Frontal cortex (tissue), 4 donors: ENCODE data around the gene FBXO36. TPM values are rescaled to one million over a fixed set of nuclear protein-coding genes. Genes with fewer than 3 reads are reported as not detected.
A peak's percentile ranks its signal among the peaks of the same experiment; 100 is the strongest.
"Not testable (repeated sequence)": the region's sequence is repeated elsewhere in the genome, so short reads cannot be mapped to it uniquely, and the experiment has no call there.

Experiments used
- DNase-seq, 2 donors: peaks; one replicate each; pipeline ENCODE4 v3.0.0; 2012; ENCODE audit warnings: low spot score in 2 of 2
- FAIRE-seq: peaks from 2 replicates; lab custom pipeline; 2012; peaks lifted over from hg19 to GRCh38; lab: Jason Lieb, UNC
- total RNA-seq: library from RNA; depleted of rRNA; stranded (reverse); fragments of >200 nt; gene quantifications from one replicate; pipeline ENCODE4 v1.2.3, GENCODE V29; 2014
- donor health status: control.
- donor health status: control.
- donor health status: control.

The FBXO36 gene
- total RNA-seq, 1 donor from 2014 or later = 7.3 TPM

DNA sequence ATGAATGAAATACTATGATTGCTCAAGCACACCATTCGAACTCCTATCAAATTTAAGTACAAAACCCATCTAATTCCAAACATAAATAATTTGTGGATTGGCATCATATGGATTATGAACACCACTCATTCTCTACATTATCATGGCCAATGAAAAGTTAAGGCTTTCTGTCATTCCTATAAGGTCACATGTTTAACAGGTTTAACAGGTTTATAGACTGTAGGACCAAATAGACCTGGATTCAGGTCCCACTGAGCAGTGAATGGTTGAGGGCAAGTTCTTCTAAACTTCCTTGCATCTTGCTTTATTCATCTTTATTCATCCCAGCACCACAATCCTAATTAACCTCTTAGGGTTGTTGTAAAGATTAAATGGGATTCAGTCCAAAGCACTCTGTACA lies 33.4 kb downstream of the FBXO36 start:
- no peak for FAIRE-seq
- no peak for DNase-seq

DNA sequence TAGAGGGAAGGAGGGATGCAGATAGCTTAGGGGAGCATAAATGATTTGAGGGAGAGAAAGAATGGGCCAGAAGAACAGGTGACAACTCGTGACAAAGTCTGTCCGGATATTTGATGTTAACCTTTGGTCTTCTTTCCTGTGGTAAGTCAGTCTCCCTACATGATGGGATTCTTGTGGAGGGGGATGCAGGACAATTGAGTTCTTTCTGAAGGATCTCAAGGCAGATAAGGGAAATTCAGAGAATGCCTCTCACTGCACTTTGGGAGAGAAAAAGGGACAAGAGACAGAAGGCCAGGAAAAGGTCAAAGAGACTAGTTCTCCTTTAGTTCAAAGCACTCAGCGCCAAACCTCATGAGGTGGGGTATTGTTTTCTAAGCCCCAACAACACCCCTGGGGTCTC lies 34.2 kb downstream of the FBXO36 start:
- DNase-seq (no peak), FAIRE-seq (no peak)

DNA sequence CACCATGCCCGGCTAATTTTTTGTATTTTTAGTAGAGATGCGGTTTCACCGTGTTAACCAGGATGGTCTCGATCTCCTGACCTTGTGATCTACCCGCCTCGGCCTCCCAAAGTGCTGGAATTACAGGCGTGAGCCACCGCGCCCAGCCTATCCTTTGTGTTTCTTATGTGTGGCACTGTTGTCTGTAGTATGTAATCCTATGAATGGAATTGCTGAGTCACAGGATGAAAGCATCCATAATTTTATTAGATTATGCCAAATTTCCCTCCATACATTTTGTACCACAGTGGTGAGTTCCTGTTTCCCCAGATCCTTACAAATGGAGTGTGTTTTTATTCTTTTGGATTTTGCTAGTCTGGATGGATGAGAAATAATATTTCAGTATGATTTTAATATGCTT lies 41.3 kb downstream of the FBXO36 start:
- FAIRE-seq, DNase-seq: not testable (repeated sequence)

DNA sequence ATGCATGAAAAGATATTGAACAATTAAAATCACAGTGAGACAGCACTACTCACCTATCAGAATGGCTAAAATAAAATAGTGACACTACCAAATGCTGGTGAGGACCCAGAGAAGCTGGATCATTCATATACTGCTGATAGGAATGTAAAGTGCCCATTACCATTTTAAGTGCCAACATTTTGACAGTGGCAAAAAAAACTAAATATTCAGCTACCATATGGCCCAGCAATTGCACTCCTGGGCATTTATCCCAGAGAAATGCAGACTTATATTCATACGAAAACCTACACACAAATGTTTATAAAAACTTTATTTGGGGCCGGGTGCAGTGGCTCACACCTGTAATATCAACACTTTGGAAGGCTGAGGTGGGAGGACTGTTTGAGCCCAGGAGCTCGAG lies 47.6 kb downstream of the FBXO36 start:
- FAIRE-seq (no peak), DNase-seq (no peak)

DNA sequence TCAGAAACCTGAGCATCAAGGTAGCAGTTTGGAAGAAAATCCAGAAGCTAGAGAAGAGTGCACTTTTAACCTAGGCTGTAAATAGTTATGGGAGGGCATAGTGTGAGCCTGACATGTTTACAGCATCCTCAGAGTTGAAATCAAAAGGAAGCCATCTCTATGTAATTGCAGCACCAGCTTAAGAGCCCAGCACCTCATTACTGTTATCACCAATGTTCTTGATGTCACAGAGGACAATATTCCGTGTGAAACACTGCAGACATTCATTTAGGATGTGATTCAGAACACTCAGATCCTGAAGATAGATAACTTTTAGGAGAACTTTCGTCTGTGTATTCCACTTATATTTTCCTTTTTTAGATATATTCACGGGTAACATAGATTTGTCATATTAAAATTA lies 48.1 kb downstream of the FBXO36 start:
- FAIRE-seq (no peak), DNase-seq (no peak)

DNA sequence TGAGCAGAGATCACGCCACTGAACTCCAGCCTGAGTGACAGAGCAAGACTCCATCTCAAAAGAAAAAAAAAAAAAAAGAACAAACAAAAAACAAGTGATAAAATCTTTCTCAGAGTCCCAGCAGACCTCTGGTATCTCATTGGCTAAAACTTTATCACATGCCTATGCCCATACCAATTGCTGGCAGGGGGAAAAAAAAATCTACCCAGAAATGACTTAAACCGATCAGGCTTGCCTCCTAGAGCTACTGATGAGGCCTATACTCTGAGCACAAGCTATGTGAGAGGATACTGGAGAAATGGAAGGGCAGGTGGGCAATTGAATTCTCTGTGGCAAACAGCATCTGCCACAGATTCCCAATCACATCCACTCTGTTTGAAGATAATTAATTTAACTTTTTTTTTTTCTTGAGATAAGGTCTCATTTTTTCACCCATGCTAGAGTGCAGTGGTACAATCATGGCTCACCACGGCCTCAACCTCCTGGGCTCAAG lies 49.0 kb downstream of the FBXO36 start:
- DNase-seq (no peak), FAIRE-seq (no peak)

DNA sequence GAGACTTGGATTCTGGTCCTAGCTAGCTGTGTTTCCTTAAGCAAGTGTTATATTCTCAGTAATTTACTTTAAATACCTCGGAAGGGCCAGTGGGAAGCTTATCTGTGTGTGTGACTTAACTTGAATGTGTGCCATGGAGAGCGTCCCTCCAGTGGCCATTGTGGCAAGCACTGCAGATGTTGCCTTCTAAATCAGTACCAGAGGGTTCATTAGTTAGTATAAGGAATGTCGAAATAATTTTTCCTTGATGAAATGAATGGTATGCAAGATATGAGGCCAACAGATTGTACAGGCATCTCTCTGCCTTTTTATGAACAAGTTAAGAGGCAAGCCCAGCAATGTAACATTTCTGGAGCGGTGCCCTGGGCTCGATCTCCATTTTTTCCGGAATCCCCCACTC lies 52.0 kb downstream of the FBXO36 start:
- FAIRE-seq = no peak
- DNase-seq = no peak

DNA sequence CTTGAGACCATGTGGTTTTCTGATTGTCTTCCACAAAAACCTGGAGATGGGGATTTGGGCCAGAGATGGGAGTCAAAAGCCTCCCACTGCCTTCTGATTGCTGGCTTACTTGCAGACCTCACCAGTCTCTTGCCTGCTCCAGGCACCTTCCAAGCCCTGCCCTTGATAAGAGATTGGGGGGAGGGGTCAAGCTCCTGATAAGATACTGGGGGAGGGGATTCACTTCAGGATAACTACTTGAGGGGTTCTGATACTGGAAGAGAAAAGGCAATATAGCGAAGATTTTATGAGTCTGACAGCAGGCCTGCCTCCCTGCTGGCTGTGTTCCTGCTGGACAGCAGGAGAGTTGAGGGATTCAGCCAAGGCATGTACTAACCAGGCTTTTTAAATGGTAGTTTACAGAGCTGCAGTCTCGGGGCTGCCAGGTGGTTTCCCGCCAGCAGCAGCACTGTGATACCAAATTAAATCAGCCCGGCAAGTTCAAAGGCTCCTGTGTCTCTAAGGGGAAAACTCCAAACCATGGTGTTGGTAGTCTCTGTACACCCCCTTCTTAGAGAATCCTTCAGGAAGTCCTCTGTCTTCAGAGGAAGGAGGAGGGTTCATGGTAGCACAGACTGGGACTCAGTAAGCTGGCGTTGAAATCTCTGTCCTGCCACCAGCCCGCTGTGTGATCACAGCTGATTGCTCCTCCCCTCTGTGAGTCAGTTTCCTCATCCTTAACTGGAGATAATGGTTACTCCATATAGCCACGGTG lies 58.3 kb downstream of the FBXO36 start:
- FAIRE-seq = no peak
- DNase-seq = peak; percentile 12 to 33

DNA sequence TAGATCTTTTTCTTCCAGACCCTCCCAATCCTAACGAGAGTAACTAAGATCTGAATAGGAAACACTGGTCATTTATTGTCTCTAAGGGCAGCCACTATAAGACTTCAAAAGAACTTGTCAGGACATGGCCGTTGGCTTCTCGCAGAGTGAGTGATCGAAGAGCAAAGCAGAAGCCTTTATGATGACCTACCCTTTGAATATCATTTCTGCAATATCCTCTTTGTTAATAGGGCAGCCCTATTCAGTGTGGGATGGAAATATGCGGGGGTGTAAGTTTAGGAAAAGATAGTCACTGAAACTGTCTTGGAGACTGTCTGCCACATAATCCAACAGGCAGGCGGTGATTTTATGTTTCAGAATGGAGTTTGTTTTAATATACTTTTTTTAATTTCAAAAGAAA lies 70.9 kb downstream of the FBXO36 start:
- DNase-seq = no peak
- FAIRE-seq = no peak

DNA sequence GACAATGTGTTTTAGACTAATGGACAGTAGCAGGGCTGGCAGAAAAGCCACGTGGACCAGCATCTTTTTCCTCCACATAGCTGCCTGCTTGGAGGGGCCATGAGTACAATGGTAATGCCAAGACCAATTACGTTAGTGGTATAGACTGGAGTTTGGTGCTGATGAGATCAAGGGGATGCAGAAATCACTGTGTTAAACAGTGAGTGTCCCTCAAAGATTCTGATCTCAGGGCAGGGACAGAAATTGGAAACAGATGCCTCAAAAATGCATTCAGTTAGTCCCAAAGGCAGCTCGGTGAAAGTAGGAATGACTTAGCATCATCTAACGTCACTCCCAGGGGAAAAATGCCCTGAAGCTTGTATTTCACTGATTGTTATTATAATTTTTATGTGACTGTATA lies 74.0 kb downstream of the FBXO36 start:
- FAIRE-seq (no peak), DNase-seq (no peak)

DNA sequence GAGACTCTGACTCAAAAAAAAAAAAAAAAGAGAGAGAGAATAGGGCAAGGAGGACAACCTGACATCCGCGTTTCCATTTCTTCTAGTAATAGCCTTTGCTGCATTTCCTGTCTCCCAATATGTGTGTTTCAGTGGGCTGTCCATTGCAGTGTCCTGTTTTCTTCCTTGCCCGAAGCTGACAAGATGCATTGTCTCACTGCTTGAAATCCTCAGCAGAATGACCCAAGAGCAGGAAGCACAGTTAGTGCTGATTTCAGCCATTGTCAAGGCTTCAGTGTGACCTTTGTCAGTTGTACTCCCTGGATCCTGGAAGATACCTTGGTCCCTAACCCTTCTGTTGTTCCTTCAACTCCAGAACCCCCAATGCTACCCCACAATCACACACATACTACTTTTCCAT lies 75.3 kb downstream of the FBXO36 start:
- no peak for DNase-seq
- no peak for FAIRE-seq

DNA sequence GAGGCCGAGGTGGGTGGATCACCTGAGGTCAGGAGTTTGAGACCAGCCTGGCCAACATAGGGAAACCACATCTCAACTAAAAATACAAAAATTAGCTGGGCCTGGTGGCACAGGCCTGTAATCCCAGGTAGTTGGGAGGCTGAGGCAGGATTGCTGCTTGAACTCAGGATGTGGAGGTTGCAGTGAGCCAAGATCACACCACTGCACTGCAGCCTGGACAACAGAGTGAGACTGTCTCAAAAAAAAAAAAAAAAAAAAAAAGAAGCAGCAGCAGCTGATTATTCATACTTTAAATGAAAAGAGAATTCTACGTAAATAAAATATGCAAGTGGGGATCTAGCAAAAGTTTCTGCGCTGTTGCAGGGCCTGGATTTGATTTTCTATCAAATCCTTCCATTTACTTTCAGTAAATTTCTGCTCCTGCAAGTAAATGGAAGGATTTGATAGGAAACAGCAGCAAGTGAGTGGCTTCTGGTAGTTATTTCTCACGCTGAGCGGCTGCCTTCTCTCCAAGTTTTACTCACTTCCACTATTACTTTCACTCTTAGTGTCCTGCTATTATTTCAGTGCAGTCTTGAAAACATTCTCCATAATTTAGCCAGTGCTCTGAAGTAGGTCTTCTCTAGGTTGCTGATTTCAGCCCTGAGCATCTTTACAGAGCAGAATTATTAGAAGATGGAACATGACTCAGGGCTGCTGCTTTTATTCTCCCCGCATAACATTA lies 78.0 kb downstream of the FBXO36 start:
- no peak for FAIRE-seq
- DNase-seq = no peak

DNA sequence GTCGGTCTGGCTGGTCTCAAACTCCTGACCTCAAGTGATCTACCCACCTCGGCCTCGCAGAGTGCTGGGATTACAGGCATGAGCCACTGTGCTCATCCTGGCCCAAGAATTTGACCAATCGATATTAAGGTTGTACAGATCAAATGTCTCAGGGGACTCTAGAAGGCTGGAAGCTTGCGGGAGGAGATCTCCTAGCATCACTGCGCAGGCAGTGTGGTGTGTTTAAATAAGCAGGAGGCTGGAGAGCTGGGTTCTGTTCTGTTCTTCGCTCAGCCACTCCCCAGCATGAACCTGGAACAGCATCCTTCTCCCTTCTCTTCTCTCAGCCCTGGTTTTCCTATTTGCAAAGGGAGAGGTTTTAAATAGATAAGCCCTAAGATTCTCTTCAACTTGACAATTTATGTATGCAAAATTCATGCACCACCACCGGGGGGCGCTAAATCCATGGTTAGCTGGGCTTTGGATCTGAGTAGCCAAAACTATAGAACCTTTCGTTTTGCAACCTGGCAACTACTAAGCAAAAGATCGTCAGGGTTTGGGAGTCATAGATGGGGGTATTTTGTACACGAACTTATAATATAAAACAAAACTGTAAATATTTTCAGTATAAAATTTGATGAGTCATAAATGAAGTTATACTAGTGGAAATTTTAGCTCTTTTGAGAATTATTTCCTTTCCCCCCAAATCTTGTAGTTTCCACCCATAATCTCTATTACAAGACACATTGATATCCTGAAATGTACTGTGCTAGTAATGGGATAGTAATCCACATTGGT lies 85.8 kb downstream of the FBXO36 start:
- FAIRE-seq (no peak), DNase-seq (peak; percentile 6 to 43)

DNA sequence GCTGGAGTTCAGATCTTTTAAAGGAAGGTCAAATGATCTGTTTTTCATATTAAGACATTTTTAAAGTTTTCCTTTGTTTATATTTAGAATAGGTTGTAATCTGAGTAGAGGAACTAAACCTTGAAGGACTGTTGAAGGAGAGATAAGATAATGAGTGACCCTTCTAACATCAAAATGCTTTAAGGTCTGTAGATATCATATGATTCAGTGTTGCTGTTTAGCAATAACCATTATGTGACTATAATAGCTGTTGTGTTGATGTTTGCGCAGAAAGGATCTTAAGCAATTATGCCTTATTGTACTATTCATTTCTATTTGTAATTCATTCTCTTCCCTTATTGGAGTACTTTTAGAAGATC lies 86.4 kb downstream of the FBXO36 start:
- DNase-seq = no peak
- FAIRE-seq = no peak

DNA sequence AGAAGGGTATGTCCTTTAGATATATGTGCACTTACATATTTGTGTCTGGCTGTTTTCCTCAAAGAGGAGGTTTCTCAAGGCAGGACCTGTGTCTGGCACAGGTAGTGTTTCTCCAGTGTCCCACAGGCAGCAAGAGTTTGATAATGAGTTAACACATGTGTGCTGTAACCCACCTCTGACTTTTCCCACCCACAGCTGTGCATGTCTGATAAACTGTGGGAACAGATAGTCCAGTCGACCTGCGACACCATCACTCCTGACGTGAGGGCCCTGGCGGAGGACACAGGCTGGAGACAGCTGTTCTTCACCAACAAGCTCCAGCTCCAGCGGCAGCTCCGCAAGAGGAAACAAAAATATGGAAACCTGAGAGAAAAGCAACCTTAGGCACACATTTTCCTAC lies 88.2 kb downstream of the FBXO36 start:
- FAIRE-seq (no peak), DNase-seq (no peak)

DNA sequence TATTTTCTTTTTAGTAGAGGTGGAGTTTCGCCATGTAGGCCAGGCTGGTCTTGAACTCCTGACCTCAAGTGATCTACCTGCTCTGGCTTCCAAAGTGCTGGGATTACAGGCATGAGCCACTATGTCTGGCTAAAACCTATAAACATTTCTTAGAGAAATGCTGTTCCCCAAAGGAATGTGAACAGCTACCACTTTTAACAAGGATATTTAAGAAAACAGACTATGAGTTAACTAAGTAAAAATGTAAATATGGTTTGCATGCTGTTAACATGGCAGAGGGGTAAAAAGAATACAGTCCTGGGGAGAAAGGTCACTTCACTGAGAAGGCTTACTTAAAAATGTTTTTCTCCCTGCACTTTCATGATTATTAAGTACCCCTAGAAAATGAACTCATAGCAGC lies 89.3 kb downstream of the FBXO36 start:
- DNase-seq (no peak), FAIRE-seq (no peak)

DNA sequence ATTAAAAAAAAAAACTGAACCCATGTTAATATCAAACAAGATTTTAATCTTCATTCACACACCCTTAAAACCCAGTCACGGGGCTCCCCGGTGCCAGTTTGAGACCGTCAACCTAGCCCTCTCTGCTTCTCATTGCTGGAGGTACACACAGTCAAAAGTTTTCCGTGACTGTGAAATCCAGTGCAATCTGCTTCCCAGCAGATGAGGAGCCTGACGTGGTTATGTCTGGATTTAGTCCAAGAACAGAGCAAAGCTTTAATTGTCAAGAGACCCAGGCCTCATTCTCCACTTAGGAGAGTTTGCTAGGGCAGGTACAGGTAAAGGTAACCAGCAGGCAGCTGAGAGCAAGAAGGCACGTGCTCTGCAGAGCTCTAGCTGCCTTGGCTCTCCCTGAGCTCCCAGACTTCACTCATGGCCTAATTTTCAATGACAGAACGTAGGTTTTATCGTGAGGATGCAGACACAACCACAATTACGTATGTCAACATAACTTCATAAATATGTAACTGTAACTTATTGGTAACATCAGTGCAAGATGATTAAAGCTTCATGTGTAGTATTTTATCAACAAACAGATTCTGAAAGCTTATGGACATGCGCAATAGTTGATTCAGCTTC lies 90.1 kb downstream of the FBXO36 start:
- no peak for DNase-seq
- FAIRE-seq = no peak

DNA sequence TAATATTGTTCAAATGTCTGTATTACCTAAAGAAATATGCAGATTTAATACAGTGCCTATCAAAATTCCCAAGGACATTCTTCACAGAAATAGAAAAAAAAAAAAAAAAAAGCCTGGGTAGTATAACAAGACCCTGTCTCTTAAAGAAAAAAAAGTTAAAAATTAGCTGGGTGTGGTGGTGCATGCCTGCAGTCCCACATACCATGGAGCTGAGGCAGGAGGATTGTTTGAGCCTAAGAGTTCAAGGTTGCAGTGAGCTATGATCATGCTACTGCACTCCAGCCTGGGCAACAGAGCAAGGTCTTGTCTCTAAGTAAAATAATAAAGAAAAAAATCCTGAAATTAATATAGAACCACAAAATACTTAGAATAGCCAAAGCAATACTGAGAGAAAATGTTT lies 94.5 kb downstream of the FBXO36 start:
- FAIRE-seq (no peak), DNase-seq (no peak)

DNA sequence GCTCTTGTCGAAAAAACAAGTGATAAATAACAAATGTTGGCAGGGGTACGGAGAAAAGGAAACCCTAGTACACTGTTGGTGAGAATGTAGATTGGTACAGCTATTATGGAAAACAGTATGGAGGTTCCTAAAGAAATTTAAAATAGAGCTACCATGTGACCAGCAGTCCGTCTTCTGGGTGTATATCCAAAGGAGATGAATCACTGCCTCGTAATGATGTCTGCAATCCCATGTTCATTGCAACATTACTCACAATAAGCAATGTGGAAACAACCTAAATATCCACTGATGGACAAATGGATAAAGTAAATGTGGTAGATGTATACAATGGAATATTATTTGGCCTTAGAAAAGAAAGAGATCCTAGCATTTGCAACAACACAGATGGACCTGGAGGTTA lies 95.8 kb downstream of the FBXO36 start:
- no peak for FAIRE-seq
- no peak for DNase-seq

DNA sequence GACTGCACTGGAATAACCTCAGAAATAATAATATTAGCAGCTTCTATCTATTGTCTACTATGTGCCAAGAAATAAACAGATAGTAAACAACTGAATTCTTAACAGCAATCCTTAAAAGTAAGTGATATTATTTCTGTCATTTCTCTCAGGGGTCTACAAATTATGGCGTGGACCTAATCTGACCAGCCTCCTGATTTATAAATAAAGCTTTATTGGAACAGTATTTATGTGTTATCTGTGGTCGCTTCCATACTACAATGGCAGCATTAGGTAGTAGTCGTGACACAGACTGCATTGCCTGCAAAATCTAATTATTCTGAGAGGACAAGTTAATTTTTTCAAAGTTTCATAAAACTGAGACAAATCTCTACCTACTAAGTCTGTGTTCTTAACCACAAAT lies 97.4 kb downstream of the FBXO36 start:
- DNase-seq (no peak), FAIRE-seq (no peak)
